ENCODE measurements around the gene PSMG3. TPM values are rescaled to one million over a fixed set of nuclear protein-coding genes. Genes with fewer than 3 reads are reported as not detected.
"Not testable (repeated sequence)": the region's sequence is repeated elsewhere in the genome, so short reads cannot be mapped to it uniquely, and the experiment has no call there.

PSMG3 gene
- total and polyA plus RNA-seq, 4 donors = 16.3 to 44.7 (median 41.9) TPM

DNA sequence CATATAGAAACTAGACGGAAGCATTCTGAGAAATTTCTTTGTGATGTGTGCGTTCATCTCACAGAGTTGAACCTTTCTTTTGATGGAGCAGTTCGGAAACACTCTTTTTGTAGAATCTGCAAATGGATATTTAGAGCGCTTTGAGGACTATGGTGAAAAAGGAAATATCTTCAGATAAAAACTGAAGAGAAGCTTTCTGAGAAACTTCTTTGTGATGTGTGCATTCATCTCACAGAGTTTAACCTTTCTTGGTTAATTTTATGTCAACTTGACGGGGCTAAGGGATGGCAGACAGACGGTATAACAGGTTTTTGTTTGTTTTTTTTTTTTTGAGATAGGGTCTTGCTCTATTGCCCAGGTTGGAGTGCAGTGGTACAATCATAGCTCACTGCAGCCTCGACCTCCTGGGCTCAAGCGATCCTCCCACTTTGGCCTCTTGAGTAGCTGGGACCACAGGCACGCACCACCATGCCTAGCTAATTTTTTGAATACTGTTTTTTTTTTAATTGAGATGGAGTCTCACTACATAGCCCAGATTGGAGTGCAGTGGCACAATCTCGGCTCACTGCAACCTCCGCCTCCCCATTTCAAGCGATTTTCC is 50.4 kb downstream of the PSMG3 start:
- not testable (repeated sequence) for H3K27me3 ChIP-seq (ENCODE audit: control insufficient read depth, insufficient read depth, low read length); H3K27ac ChIP-seq (ENCODE audit: low read depth, low read length); H3K36me3 ChIP-seq (ENCODE audit: control insufficient read depth, insufficient read depth, low read length); H3K4me3 ChIP-seq (ENCODE audit: low read depth, low read length); H3K9me3 ChIP-seq (ENCODE audit: control insufficient read depth, insufficient read depth, low read length); DNase-seq (ENCODE audit: low read depth in 4 of 6, low spot score in 6 of 6); H3K4me1 ChIP-seq (ENCODE audit: control insufficient read depth, insufficient read depth, low read length)
- WGBS (ENCODE audit: insufficient coverage) = 100% methylated on average over 3 of the region's 12 CpGs

Other genes with a start within 250 kb of the PSMG3 start
- 10 to 100 TPM; 13.1 to 21.8 TPM for gene MICALL2, start 110.6 kb downstream of the PSMG3 start, total RNA-seq
- gene MICALL2, start 110.6 kb downstream of the PSMG3 start, polyA plus RNA-seq (ENCODE audit: insufficient read length in 2 of 2) = 10 to 100 TPM; 19.5 to 34.7 TPM
- 10 to 100 TPM; 24.0 to 30.8 TPM for gene INTS1, start 65.6 kb downstream of the PSMG3 start, total RNA-seq
- 100 to 1,000 TPM; 100 to 107 TPM for gene INTS1, start 65.6 kb downstream of the PSMG3 start, polyA plus RNA-seq (ENCODE audit: insufficient read length in 2 of 2)
- 1 to 10 TPM; 7.7 to 8.8 TPM for gene MAFK, start 39.3 kb downstream of the PSMG3 start, total RNA-seq
- gene MAFK, start 39.3 kb downstream of the PSMG3 start, polyA plus RNA-seq (ENCODE audit: insufficient read length in 2 of 2) = 10 to 100 TPM; 10.6 to 13.5 TPM
- under 1 TPM; 0.20 to 0.33 TPM for gene TMEM184A, start 13.8 kb downstream of the PSMG3 start, total RNA-seq
- 1 to 10 TPM in 1 of 2 donors, under 1 TPM in 1; 0.74 to 2.3 TPM for gene TMEM184A, start 13.8 kb downstream of the PSMG3 start, polyA plus RNA-seq (ENCODE audit: insufficient read length in 2 of 2)
- gene ELFN1, start 100.2 kb upstream of the PSMG3 start, total RNA-seq = 1 to 10 TPM; 7.8 to 8.2 TPM
- gene ELFN1, start 100.2 kb upstream of the PSMG3 start, polyA plus RNA-seq (ENCODE audit: insufficient read length in 2 of 2) = 10 to 100 TPM; 24.3 to 28.4 TPM

Data from spinal cord (tissue), 10 donors.